CD4-positive, alpha-beta T cell treated with Interleukin-17A for 1 hour (primary cell): ENCODE results near the gene MRPL14.
"Not testable (repeated sequence)": the region's sequence is repeated elsewhere in the genome, so short reads cannot be mapped to it uniquely, and the experiment has no call there.

Source experiments
- DNase-seq: peaks from one replicate; pipeline ENCODE4 v3.0.0-alpha.2; 2020

The MRPL14 gene

DNA sequence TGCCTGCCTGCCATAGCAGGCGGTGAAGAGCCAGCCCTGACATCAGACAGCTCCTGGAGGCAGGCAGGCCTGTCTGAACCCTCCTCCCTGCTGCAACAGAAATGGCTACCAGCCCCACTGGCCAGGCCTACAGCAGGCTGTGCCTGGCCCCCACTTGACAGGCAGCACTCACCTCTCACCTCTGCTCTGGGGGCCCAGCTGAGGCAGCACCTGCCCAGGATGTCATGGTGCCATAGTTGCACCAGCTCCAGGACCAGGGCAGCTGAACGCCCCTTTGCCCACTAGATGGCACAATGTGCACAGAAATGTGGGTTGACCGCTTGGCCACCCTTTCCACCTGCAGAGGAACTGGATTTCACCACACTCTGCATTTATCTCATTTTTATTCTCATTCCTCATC is 30.6 kb downstream of the MRPL14 start:
- DNase-seq: peak; percentile 83

GRCh38 chr6:44095243-44095623 is 32.0 kb downstream of the MRPL14 start:
- not testable (repeated sequence) for DNase-seq

- DNase-seq: no peak
Measured at GRCh38 chr6:44094403-44095242, 32.6 kb downstream of the MRPL14 start.

- DNase-seq: no peak
Measured at GRCh38 chr6:44093750-44094402, 33.4 kb downstream of the MRPL14 start.

DNA sequence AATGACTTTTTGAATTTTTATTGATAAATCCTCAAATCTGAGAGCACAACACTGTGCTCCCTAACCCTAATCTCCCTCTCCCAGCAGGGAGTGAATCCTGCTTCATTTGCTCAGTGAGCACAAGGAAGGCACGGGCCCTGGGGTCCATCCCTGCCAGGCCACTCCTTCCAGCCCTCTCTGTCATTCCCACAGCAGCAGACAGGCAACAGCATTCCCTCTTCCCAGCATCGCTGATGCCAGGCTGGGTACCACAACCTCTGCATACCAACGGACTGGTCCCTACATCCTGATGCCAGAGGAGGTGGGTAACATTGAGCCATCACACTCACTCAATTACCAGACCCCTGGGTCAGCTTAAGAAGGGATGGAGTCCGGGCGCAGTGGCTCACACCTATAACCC is 34.2 kb downstream of the MRPL14 start:
- no peak for DNase-seq

GRCh38 chr6:44091981-44092884 is 35.0 kb downstream of the MRPL14 start:
- no peak for DNase-seq

DNA sequence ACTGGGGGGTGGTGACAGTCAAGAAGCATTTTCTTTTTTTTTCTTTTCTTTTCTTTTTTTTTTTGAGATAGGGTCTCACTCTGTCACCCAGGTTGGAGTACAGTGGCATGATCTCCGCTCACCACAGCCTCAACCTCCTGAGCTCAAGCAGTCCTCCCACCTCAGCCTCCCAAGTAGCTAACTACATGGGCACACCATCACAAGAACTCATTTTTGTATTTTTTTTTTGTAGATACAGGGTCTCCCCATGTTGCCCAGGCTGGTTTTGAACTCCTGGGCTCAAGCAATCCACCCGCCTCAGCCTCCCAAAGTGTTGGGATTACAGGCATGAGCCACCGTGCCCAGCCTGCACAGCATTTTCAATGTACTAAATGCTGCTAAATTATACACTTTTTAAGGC is 35.9 kb downstream of the MRPL14 start:
- not testable (repeated sequence) for DNase-seq

DNA sequence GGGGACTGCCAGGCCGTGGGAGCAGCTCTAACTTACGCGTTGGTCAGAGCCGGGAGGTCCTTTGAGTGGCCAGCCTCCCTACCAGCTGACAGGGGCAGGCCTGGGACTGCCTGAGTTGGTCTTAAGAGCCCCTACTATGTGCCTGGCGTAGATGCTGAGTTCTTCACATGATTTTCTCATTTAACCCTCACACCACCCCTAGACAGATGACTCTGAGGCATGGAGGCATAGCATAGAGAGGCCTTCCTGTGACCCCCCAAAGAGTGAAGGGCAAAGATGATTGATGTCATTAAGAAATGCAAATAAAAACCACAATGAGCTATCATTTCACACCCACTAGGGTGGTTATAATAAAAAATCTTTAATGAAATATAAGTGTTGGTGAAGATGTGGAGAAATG is 36.8 kb downstream of the MRPL14 start:
- DNase-seq: no peak

- DNase-seq: no peak
Measured at GRCh38 chr6:44088827-44089590, 38.2 kb downstream of the MRPL14 start.

GRCh38 chr6:44087623-44088022 is 39.6 kb downstream of the MRPL14 start:
- DNase-seq: no peak

- DNase-seq: no peak
Measured at GRCh38 chr6:44086931-44087574, 40.2 kb downstream of the MRPL14 start.

- DNase-seq: no peak
Measured at GRCh38 chr6:44085219-44085618, 42.0 kb downstream of the MRPL14 start.

DNA sequence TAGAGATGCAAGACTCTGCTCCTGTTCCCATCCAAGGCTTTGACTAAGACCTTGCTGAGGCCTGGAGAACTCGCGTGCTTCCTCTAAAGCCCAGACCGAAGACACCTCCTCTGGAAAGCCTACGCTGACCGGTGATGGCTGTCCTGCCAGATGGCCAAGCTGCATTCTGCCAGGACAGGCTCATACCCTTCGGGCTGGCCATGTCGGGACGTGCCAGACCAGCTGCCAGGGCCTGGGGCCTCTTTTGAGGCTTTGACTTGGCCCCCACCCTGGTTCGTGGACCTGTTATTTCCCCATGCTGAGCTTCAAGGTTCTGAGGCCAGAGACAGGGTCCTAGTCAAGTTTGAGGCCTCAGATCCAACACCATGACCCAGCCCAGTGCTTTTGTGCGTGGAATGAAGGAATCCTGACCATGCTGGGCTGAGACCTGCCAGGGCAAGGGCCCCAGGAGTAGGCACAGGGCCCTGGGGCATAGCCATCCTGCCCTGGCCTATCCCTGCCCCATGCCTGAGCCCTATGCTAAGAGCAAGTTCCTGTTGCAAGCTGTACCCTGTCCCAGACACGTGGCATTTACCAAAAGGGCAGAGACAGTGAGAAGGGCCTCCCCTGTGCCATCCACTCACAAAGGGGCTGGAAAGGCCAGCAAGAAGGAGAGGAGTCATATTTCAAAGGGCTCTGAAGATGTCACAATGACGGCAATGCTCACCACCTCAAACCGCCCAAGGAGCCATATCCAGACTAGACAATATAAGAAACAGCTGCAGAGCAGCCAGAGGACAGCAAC is 42.8 kb downstream of the MRPL14 start:
- no peak for DNase-seq

DNA sequence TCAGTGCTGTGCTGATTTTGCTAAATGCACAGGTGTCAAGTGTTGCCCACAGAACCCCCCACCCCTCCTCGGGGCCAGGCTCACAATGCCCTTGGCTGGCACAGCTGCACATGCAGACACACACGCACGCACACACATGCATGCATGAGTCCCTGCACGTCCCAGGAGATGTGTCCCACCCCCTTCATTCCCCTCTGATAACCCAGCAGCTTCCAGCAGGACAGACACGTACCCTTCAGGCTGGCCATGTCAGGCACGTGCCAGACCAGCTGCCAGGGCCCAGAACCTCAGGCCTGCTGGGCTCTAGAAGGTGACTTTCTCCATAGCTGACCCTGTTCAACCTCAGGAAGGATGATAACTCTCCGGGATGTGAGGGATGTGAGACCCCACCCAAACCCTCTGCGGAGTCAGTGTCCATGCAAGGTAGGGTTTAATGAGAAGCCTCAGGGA is 44.4 kb downstream of the MRPL14 start:
- DNase-seq: no peak

DNA sequence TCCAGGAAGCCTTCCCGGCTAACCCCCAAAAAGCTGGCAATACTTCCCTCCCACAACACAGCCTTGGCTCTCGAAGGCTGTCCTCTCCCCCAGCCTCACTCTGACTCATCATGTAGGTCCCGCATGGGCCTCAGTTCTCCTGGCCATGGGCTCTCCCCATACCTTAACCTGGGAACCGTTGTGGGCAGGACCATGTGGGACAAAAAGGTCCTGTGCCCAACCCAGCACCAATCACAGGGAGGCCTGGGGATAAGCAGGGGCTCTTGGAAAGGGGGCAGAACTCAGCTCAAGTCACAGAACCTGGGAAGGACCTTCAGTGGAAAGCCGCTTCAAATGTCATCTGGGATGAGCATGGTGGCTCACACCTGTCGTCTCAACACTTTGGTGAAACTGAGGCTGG is 45.5 kb downstream of the MRPL14 start:
- DNase-seq: no peak

- DNase-seq: no peak
Measured at GRCh38 chr6:44080561-44081521, 46.4 kb downstream of the MRPL14 start.

- DNase-seq: no peak
Measured at GRCh38 chr6:44079672-44080071, 47.6 kb downstream of the MRPL14 start.

DNA sequence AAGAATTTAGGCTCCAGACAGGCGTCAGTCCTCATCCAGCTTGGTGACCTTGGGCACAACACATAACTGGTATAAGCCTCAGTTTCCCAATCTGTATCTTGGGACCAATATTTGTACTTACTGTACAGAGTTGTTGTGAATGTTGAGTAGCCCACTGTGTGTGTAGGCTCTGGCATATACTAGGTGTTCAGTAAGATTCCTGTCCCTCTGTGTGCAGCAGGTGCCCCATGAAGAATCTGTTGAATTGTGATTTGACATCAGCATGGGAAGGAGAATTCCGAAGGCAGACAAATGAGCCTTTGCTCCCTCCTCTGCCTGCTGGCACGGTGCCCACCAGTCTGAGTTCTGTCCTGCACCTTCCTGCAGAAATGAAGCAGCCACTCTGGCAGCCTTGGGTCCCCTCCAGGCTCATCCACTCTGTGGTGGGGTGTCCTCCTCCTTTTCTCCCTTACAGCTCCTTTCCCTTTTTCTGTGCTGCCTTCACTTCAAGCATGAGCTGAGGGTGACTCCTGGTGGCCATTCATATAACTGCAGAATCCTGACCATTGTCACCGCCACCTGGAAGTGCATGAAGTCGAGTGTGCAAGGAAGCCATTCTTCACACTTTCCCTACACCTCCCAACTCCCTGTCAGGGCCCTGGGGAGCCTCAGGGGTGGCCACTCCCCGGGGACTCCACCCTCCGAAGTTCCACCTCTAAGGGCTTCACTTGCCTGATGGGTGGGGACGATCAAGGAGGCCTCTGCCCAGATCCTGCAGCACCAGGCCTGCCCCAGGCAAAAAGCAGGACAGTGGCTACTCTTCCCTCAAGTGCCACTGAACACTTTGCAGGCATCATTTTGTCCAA is 48.2 kb downstream of the MRPL14 start:
- DNase-seq: peak; percentile 83
